Hematopoietic multipotent progenitor cell treated with erythropoietin and hydrocortisone succinate and interleukin-3 and kit ligand, for 8 days (in vitro differentiated cells): ENCODE data around the gene HDAC10.
A peak's percentile ranks its signal among the peaks of the same experiment; 100 is the strongest.

Source experiments
- DNase-seq: peaks from one replicate; pipeline ENCODE4 v3.0.0-alpha.2; 2015

The HDAC10 gene

DNA sequence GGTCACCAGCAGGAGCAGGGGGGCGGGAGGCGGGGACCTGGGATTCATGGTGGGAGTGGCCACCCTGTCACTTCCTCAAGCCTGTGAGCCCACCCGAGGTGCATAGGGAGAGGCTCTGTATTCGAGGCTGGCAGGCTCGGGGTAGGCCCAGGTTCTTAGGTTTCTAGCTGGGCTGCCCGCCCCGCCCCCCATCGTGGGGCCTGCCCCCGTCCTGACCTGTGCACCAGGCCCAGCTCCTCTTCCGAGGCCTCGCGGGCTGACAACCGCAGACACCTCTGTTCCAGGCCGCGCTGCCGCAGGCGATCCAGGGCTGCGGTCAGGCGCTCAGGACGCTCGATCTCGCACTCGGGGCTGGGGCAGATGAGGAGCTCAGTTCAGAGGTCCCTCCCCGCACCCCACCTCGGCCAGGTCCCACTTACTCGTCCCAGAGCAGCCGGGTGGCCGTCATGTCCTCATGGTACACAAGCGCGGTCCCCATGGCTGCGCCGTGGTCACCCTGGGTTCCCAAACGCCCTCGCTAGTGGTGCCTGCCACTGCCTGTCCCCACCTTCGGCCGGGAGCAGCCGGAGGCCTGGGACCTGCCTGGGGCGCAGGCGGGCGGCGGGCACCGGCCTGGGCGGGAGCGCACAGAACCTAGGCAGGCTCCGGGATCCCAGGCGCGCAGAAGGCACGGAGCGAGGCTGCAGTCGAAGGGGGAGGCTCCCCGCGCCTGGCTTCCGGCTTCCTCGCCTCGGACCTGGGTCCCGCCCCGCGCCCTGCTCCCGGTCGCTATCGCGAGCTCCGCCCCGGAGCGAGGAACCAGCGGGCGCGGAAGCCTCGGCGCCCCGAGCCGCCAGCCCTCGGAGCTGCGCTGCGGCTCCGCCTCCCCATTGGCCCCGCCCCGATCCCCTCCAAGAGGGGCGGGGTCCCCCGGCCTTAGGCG lies at the start of gene HDAC10:
HDAC10 (minus strand) TSS at position 711 of the 922 bp plus-strand sequence; CDS start at position 478, 233 bp downstream.
- DNase-seq: peak; percentile 83

DNA sequence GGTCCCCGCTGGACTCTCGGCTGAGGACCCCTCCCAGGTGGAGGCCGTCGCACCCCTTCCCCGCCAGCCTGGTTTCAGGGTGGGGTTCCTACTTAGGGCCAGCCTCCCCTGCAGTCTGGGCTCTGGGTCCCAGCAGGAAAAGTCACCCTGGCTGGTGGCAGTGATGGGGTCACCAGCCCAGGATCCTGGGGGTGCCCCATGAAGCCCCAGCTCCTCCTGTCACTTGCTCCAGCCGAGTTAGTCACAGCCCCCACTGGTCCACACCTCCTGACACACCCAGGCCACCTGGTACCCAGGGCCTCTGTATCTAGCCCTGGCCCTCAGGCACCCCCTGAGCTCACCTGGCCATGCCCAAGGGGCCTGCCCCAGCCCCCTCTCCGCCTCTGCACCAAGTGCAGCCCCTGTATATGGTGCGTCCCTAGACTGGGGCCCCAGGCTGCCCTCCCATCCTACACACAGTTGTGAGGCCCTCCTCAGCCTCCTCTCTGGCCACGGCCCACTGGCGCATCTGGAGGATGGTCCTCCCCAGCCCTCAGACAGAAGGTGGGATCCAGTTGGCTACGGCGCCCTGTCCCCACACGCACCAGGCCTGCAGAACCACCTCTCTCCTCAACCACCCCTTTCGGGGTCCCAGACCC lies 49.7 kb upstream of the HDAC10 start:
- DNase-seq: no peak

- DNase-seq: no peak
Observed at GRCh38 chr22:50299785-50300619, 48.9 kb upstream of the HDAC10 start.

GRCh38 chr22:50298937-50299784 lies 48.1 kb upstream of the HDAC10 start:
- DNase-seq: no peak

GRCh38 chr22:50298266-50298637 lies 47.2 kb upstream of the HDAC10 start:
- DNase-seq: no peak

- DNase-seq: no peak
Observed at GRCh38 chr22:50297510-50298265, 46.6 kb upstream of the HDAC10 start.

- no peak for DNase-seq
Observed at GRCh38 chr22:50296658-50297490, 45.8 kb upstream of the HDAC10 start.

DNA sequence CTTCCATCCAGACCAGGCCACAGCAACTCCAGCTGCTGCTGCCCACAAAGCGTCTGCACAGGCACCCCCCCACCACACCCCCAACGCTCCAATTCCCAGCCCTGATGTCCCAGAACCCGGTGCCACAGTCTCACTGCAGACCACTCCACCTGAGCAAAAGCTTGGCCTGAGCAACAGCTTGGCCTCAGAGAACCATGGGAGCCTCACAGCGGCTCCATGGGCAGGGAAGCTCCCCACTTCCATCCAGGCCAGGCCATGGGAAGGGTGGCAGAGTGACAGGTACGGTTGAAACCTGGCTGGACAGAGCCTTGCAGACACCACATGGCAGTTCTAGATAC lies 43.2 kb upstream of the HDAC10 start:
- DNase-seq: no peak

DNA sequence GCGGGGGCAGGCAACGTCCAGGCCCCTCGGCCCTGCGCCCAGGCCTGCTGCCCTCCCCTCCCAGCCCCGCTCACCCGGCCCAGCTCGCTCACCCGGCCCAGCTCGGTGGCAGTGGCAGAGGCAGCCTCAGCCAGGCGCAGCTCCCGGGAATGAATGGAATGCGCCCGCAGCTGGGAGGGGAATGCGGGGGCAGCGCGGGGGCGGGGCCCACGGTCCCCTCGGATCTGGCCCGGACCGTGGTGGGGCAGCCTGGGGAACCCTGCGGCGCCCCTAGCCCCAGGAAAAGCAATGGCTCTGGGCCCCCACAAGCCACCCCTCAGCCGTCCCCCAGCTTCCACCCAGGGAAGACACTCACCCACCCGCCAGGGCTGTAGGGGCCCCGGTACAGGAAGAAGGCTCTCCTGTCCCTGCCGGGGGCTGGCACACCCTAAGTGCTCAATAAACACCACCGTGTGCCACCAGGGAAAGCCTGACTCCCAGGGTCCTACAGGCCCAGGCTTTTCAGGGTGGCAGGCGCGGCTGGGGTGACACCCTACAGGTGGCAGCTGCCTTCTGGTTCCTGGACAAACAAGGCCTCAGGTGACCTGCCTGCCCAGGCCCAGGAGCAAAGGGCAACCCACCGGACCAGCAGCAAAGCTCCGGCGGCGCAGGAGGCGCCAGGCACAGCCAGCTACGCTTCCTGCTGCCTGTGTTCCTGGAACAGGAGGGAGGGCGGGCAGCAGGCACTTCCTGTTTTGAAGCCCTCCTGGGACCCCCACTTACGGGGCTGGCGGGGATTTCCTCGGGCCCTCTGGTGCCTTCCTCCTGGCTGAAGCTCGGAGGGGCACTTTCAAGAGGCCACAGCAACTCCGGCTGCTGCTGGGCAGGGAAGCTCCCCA lies 42.6 kb upstream of the HDAC10 start:
- no peak for DNase-seq

DNA sequence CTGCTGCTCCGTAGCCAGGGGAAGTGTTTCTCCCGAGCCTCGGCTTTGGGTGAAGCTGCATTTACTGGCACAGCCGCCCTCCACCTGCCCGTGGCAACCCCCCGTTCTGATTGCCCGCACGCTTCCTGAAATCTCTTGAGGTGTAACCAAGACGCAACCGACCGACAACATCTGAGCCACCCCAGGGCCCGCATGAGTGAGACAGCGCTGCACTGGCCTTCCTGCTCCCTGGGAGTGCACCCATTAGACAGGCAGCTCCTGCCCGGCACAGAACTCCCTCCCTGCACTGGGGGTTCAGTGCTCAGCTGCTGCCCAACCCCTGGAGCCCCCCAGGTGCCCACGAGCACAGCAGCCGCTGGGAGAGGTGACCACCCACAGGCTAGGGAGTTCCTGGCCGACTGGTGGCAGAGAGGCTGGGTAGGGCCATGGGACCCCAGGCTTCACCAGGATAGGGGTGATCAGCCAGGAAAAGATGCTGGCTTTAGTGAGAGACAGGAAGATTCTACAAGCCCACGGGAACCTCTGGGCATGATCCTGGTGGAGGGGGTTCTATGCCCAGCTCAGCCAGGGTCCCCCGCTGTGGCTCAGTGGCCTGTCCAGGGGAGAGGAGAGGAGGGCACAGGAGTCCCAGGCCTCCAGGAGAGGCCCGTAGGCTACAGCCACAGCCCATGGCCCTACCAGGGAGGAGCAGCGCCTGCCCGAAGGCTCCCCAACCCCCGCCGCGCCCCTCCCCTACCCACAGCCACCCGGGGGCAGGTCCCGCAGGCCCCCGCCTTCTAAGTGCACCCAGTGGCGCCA lies 41.8 kb upstream of the HDAC10 start:
- no peak for DNase-seq

GRCh38 chr22:50289942-50290630 lies 39.0 kb upstream of the HDAC10 start:
- no peak for DNase-seq

GRCh38 chr22:50289151-50289941 lies 38.3 kb upstream of the HDAC10 start:
- no peak for DNase-seq

DNA sequence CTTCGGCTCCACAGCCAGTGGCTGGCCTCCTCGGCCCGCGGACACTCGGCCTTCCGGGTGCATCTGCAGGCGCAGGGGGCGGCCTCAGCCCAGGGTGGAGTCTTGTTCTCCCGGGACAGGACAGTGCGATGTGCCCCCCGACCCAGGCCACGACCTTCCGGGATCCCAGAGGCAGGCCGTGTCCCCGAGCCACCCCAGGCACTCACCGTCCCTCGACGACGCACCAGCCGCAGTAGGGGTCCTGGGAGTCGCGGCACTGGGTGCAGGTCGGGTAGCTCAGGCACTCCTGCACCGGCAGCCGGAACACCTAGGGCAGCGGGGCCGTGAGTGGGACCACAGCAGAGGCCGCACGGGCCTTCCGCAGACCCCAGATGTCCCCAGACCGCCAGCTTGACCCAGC lies 36.7 kb upstream of the HDAC10 start:
- DNase-seq: no peak

DNA sequence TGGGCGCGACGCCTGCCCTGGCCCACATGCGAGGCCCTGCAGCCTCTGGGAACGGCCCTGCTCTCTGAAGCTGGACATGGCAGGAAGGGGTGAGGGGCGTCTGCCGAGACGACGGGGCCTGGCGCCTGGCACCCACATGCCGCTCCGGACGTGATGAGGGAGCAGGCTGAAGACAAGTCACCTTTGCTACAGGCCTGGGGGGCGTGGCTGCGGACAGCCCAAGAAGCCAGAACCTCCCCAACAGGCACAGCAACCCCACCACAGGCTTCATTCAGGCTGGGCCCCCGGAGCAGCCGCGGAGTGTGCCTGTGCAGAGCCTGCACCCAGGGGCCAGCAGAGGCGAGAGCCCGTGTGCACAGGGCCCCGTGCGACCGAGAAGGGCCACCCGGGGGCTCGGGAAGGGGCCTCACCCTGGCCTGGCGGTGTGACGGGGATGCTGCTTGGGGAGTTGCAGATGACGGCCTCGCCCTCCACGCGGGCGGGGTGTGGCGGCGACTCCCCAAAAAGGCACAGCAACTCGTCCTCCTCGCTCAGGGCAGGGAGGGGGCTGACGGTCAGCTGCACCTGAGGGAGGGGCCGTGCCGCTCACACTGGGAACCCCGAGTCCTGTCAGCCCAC lies 35.7 kb upstream of the HDAC10 start:
- DNase-seq: no peak

- DNase-seq: no peak
Observed at GRCh38 chr22:50286275-50286674, 35.2 kb upstream of the HDAC10 start.

DNA sequence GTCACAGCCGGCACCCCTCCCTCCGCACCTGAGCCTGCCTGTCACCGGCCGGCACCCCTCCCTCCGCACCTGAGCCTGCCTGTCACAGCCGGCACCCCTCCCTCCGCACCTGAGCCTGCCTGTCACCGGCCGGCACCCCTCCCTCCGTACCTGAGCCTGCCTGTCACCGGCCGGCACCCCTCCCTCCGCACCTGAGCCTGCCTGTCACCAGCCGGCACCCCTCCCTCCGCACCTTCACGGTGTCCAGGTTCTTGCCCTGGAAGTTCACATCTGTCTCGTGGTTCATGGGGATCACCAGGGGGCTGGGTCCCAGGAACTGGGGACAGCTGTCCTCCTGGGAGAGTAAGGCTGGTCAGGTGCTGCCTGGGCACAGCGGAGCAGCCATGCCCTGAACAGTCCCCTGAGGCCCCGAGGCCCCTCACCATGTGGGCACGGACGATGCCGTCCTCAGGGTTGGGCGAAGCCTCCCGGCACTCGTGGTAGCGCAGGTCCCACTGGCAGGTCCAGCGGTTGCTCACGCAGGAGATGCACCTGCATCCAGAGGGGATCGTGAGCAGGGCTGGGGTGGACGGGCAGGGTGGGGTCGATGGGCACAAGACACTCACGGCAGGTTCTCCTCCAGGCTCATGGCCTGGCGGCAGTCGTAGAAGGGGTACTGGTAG lies 34.6 kb upstream of the HDAC10 start:
- no peak for DNase-seq
